Suppressor macrophage treated with lipopolysaccharide for 1 hour (primary cell): ENCODE measurements around the gene SMAD6.
"Not testable (repeated sequence)": the region's sequence is repeated elsewhere in the genome, so short reads cannot be mapped to it uniquely, and the experiment has no call there.

Experiments used
- DNase-seq, 3 donors: peaks; one replicate each; pipeline ENCODE4 v3.0.0-alpha.2; 2020 to 2022

SMAD6 gene

DNA sequence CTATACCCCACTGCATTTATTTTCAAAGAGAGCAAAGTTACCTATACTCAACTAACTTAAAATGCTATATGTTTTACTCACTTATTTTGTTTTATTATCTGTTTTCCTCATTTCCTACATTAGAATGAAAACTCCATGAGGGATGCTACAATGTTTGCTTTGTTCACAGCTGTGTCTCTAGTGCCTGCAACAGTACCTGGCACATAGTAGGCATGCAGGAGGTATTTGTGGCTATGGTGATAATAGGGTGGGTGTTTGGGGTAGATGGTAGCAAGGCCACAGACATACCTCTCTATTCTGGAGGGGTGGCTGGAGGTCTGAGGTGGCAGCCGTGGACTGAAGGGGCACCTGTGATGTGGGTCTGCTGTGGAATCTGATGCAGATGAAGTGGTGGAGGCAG, 24.7 kb upstream of the SMAD6 start:
- DNase-seq = no peak

DNA sequence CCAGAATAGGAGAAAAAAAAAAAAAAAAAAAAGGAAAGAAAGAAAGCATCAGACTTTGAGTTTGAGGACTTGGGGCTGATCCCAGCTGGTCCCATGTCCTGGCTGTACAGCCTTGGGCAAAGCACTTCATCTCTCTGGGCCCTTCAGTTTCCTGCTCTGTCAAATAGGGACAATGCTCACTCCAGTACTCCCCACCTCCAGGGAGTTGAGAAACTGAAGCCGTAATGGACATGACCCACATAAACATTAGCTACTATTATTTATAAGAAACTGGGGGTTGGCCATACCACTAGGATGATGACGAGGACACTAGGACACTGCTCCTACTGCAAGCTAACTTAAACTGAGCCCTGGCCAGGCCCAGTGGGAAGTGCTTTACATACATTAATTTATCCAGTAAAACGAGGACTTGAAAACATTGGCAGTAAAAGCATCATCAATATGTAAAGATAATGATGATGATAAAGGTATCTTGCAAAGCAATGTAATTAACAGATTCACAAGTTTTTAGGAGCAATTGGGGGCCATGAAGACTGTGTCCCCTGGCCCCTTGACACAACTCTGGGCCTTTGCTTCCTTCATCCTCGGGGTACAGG, 22.9 kb upstream of the SMAD6 start:
- no peak for DNase-seq

DNA sequence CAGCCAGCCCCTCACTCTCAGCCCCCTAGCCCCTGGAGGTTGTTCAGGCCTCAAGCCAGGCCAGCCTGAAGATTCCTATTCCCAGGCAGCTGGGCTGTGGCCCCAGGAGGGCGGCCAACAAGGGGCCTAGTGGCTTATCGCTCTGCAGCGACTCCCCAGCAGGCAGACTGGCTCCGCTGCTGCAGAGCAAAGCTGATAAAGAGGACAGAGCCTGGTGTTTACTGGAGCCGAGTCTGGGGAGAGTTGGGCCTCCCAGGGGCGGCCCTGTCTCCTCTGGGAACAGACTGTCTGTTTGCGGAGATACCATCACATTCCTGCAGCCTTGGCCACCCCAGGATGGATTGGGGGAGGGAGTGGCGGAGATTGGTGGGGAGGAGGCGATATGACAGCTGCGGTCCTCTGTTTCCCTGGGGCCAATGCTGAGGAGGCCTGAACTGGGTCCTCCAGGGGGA, 22.4 kb upstream of the SMAD6 start:
- DNase-seq = no peak

DNA sequence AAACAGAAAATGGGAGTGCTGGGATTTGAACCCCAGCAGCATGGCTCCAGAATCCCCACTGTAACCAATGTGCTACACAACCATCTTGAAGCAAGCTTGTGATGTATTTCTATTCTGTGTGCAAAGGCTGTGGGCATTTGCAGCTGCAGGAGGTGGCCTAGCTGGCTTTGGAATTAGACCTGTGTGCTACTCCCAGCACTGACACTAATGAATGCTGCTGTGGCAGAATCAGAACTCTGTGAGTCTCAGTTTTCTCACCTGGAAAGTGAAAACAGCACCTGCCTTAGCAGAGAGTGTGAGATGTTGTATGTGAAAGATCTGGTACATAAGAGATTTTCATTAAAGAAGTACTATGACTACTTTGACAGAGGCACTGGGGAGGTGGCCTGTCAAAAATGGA, 21.5 kb upstream of the SMAD6 start:
- DNase-seq = no peak

DNA sequence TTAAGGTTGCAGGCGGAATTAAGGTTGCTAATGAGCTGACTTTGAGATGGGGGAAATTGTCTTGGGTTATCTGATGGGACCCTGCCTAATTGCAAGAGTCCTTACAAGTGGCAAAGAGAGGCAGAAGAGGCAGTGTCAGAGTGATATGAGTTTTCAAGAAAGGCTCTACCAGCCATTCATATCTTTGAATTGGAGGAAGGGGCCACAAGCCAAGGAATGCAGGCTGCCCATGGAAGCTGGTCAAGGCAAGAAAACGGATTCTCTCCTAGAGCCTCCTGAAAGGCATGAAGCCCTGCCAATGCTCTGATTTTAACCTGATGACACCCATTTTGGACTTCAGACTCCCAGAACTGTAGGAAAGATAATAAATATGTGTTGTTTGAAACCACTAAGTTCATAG, 20.6 kb upstream of the SMAD6 start:
- DNase-seq = no peak

DNA sequence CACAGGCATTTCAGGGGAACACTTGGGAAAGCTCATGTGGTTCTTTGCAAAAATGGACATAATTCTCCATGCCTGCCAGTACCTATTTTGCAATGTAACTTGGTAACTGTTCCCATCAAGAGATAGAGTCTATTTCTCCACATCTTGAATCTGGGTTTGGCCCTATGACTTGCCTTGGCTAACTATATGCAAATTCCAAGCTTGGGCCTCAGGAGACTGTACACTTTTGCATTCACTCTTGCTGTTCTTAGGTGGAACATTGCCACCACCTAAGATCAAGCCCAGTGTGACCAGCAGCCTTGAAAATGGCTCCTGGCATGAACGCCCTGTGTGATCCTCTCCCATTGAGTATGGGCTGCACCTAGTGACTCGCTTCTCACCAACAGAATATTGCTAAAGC, 19.8 kb upstream of the SMAD6 start:
- no peak for DNase-seq

DNA sequence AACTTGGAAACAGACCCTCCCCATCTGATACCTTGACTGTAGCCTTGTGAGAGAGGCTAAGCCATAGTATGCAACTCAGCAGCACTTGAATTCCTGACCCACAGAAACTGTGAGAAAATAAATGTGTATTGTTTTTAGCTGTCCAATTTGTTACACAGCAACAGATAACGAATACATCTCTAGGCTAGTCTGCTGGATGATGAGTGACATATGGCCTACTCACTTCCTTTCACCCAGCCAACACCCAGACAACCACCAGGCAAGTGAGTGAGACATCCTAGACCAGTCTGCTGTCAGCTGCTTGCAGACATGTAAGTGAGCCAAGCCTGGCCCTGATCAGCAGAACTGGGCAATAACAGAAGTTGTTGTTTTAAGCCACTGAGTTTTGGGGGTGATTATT, 19.2 kb upstream of the SMAD6 start:
- DNase-seq = peak; percentile 41 to 62 (median 58)

DNA sequence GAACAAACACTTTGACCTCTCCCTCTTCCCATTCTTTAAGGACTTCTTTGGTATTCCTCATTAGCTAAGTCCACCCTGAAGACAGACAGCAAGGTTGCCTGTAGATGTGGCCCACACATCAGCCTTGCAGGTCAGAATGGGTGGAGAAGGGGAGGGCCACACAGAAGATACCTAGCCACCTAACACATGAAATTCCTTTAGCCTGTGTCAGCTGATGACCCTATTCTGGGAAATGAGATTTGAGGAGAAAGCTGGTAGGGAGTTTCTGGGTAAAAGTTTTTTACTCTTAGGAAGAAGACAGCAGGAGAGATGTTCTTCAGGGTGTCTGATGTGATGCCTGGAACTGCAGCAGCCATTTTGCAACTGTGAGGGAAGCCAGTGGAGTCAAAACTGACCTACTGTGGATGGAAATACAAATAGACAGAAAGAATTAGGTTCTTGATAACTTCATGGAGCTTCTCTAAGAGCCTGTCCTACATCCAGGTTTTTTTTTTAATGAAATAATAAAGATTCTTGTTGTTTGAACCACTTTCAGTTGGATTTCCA, 17.8 kb upstream of the SMAD6 start:
- DNase-seq = no peak

DNA sequence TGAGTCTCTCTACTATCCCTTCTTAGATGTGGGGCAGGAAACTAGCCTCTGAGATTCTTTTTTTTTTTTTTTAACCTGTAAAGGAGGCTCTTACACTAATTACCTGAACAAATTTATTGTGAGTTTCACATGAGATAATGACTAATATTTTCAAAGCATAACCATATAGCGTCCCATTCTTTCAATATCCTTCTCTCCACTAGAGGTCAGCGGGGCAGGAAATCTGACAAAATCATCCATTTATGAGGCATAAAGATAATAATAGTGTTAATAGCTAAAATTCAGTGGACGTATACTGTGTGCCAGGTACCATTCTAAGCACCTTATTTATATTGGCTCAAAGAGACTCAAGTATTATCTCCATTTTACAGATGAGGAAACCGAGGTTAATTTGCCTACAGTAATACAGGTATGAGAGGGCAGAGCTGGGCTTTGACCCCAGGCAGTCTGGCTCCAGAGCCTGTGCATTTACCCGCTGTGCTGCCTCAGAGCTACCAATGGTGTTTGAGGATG, 16.3 kb upstream of the SMAD6 start:
- DNase-seq = peak in 2 of 3 donors; percentile 21 to 35

DNA sequence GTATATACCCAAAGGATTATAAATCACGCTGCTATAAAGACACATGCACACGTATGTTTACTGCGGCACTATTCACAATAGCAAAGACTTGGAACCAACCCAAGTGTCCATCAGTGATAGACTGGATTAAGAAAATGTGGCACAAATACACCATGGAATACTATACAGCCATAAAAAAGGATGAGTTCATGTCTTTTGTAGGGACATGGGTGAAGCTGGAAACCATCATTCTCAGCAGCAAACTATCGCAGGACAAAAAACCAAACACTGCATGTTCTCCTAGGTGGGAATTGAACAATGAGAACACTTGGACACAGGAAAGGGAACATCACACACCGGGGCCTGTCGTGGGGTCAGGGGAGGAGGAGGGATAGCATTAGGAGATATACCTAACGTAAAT, 11.1 kb upstream of the SMAD6 start:
- not testable (repeated sequence) for DNase-seq

DNA sequence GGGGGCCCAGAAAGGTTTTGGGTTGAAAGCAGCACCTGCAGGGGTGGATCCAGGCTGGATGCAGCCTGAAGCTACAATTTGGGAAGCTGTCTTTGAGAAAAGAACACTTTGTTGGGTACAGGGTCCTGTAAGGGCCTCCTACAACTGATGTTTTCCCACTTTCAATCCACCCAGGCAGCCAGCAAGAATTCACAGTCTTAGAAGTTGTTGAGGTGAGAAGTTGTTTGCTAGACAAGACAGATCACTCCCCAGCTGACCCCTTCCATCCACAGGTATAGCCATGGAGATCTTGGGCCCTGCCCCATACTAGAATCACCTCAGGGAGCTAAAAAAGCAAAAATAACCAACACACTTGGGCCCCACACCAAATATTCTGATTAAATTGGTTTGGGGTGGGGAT, 10.3 kb upstream of the SMAD6 start:
- DNase-seq = no peak

DNA sequence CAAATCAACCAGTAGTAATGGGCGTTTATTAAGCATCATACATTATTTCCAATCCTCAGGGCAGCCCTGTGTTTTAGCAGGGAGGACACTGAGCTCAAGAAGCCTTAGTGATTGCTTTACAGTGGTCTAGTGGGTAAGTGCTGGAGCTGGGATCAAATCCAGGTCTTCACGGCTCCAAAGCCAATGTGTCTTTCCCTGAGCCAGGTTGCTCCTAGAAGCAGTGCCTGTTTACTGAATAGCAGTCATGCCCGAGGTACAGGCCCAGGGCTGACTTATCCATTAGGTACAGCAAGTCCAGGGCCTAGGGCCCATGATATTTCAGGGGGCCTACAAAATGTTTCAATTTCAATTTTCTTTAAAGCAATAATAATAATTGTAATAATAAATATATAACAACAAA, 9.6 kb upstream of the SMAD6 start:
- DNase-seq = no peak

DNA sequence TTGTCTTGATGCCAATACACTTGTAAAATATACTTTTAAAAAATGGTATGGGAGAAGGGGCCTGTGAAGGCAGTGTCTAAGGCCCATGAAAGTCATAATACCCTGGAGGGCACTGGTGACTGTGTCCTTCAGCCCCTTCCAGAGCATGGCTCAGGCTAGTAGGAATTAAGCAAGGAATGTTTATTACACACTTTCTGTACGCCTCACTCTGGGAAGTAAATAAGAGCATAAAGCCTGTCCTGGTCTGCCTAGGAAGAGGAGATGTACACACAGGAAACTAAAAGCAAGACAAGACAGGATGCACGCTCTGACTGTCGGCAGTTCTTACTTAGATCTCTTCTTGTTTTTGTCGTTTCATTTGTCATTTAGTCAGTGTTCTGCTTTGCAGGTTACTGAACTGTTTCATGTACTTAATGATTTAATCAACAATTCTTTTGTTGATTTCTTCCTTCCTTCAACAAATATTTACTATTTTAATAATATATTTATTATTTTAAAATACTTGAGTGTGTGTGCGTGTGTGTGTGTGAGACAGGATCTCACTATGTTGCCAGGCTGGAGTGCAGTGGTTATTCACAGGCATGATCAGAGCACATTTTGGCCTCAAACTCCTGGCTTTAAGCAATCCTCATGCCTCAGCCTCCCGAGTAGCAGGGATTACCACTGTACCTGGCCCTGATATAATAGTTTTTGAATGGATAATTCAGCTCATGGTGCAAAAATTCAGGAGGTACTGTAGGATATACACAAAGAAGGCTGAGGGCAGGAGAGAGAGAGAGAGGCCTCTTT, 9.0 kb upstream of the SMAD6 start:
- DNase-seq = no peak

DNA sequence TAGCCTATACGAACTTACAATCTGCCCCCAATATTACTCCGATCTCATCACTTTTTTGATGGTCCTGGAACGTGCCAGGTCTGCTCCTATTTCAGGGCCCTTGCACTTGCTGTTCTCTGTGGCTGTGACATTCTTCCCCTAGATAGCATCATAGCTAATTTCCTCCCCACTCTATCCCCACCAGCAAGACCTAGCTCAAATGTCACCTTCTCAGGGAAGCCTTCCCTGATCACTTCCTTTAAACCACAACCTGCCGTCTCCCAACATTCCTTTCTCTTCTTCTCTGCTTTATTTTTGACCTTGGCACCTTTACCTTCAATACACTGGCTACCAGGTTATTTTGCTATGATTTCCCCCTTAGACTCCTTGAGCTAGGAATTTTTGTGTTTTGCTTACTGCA, 5.3 kb upstream of the SMAD6 start:
- DNase-seq = no peak

DNA sequence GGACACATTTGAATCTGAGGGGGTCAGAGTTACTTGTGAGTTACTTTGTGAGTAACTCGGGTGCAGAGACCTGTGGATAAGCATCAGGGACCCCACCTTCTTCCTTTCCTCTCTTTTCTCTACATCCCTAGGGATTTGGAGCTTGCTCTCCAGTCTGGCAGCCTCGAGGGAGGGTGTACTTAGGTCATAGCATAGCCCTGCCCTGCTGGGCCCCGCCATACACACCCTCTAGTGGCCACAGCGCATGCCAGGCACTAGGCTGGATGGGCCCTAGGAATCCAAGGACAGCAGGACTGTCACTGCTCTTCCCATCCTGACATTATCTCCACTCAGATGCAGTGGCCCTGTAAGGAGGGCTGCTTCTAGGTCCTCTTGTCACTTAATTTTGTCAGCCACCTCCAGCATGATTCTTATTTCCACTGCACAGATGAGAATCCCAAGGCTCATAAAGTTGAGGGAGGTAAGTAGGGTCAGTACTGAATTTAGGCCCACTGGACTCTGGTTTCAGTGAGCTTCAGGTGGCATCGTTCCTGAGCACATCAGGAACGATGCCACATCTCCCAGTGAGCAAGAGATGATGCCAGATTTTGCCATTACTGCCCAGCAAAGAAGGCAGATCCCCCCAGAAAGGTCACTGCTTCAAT, 3.6 kb upstream of the SMAD6 start:
- peak; percentile 77 to 89 (median 80) for DNase-seq

DNA sequence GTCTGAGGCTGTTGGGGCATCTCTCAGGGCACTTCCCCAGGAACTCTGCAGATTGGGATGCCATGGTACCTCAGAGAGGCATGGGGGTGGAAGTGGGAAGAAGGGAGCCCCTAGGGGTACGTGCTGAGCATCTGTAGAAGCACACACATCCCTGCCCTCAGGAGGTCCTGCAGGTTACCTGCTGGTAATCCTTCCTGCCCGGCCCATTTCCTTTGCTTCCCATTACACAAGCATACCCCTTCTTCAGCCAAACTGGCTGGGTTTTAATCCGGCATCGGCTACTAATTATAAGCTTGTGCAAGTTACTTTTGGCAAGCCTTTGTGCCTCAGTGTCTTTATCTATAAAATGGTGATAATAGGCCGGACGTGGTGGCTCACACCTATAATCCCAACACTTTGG, 3.1 kb upstream of the SMAD6 start:
- no peak for DNase-seq

DNA sequence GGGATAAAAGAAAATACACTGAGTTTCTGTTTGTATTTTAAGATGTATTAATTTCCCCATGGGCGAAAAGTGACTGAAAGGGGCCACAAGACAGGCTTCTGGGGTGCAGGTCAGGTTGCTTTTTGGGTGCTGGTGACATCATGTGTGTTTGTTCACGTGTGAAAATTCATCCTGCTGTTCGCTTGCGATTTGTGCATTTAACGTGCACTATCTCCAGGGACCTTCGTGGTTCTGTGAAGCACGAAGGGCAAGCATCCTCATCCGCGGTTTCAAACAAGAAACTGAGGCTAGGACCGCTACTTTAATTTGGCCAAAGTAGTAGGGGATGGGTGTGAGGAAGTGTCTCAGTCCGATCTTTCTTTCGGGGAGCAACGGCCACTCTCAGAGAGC, 1.6 kb upstream of the SMAD6 start:
- no peak for DNase-seq

DNA sequence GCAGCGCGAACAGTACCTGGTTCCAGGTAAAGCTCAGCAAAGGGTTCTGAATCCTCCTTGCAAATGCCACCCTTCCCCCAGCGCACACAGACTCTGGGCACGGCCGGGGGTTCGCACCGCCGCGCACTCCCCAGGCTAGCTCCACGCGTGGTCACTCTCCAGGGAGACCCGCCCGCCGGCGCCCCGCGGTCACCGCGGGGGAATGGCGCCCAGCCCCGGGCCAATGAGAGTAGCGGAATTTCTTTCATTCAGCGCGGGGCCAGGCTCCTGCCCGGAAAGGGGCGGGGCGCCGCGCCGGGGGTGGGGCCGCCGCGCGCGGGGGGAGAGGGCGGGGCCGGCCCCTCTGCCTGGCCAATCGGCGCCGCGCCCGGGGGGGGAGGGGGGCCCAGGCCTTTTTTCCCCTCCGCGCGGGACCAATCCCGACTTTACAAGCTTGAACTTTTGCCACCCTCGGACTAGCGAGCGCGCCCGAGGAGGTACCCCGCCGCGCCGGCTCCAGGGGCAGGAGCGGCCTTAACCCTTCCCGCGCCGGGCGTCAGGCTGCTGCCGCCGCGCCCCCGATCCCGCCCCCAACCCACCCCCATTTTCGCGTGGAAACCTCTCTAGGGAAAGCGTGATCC, 1.1 kb upstream of the SMAD6 start:
- DNase-seq = peak; percentile 91 to 99 (median 95)

DNA sequence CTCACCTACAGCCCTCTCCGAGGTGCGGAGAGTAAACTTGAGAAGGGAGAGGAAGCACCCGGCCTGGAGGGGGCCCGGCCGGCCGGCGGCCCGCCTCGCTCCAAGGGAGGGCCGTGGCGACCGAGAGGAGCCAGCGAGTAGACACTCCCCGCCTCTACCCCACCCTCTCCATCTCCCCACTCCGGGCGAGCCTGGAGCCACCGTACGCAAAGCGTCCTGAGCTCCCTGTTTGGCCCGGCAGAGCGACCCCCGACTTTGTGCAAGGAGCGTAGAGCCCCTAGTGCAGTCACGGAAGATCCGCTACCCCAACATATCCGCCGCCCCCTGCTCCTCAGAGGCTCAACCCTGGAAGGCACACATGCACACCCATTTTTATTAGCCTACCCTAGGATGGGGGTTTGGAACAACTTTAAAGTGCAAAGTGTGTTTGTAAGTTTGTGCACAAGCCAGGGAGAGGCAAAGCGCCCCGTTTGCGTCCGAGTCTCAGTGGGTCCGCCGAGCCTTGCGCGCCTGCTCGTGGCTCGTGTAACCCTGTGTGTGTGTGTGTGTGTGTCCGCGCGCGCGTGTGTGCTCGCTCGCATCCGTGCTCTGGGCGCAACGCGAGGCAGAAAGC, 508 bp upstream of the SMAD6 start:
- no peak for DNase-seq

DNA sequence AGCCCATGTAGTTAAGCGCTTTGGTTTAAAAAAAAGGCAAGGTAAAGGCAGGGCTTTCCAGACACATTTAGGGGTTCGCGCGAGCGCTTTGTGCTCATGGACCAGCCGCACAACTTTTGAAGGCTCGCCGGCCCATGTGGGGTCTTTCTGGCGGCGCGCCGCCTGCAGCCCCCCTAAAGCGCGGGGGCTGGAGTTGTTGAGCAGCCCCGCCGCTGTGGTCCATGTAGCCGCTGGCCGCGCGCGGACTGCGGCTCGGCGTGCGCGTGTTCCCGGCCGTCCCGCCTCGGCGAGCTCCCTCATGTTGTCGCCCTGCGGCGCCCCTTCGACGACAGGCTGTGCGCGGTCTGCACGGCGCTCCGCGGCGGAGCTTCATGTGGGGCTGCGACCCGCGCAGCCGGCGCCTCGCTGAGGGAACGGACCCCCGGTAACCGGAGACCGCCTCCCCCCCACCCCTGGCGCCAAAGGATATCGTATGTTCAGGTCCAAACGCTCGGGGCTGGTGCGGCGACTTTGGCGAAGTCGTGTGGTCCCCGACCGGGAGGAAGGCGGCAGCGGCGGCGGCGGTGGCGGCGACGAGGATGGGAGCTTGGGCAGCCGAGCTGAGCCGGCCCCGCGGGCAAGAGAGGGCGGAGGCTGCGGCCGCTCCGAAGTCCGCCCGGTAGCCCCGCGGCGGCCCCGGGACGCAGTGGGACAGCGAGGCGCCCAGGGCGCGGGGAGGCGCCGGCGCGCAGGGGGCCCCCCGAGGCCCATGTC, 927 bp downstream of the SMAD6 start:
- DNase-seq = peak in 2 of 3 donors; percentile 33 to 58

DNA sequence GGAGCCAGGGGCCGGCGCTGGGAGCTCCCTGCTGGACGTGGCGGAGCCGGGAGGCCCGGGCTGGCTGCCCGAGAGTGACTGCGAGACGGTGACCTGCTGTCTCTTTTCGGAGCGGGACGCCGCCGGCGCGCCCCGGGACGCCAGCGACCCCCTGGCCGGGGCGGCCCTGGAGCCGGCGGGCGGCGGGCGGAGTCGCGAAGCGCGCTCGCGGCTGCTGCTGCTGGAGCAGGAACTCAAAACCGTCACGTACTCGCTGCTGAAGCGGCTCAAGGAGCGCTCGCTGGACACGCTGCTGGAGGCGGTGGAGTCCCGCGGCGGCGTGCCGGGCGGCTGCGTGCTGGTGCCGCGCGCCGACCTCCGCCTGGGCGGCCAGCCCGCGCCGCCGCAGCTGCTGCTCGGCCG, 1.5 kb downstream of the SMAD6 start:
- DNase-seq = peak; percentile 71 to 83 (median 77)
